HG03439 (cell line): ENCODE measurements around the gene PPP2R2C.

Experiments used
- ATAC-seq: cut with Tn5 transposase; IDR thresholded peaks from one replicate; pipeline ENCODE4 v1.9.1; 2021; ENCODE audit warnings: mild to moderate bottlenecking, moderate library complexity; ENCODE audit not compliant: unreplicated experiment

PPP2R2C gene

GRCh38 chr4:6494431-6495295 lies 22.2 kb upstream of the PPP2R2C start:
- no peak for ATAC-seq

DNA sequence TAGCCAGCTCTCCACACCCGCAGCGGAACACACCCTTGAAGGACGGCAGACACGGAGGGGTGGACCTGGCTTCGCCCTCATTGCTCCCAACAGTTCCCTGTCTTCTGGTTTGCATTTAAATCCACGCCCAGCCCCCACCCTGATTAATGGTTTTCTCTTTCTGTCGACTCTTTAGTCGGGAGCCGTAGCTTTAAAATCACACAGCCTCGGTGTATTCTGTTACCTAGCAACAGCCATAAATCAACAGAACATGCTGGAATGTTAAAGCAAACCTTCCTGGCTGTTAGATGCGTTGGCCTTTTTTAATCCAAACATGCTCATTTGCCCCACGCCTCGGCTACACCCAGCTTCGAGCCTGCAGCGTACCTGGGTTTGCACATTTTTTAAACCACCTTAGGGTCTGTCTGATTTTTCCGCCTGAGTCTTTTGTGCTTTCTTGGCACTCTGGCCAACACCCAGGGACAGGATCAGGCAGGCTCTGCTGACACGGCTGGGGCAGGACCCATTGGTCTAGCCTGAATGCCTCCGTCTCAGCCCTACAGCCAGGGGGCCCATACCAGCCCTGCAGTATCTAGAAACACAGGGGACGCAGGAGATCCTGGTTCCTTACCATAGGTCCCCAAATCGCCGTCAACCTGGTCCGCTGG lies 21.4 kb upstream of the PPP2R2C start:
- no peak for ATAC-seq

- ATAC-seq: no peak
Observed at GRCh38 chr4:6492861-6493657, 20.6 kb upstream of the PPP2R2C start.

GRCh38 chr4:6492027-6492590 lies 19.7 kb upstream of the PPP2R2C start:
- no peak for ATAC-seq

DNA sequence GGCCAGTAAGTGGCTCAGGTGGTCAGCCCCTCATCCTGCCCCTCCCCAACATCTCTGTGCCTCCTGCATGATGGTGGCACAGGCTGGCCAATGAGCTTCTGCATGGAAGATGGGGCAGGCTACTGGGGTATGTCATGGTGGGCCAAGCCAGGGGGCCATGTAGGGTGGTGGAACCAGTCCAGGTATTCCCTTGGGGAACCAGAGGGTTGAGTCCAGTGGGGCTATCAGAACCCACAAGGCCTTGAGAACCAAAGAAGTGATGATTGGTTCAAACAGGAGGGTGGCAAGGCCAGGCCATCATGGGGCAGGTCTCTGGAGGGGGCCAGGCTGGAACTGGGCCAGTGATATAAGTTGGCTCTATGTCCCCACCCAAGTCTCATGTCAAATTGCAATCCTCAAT lies 18.8 kb upstream of the PPP2R2C start:
- no peak for ATAC-seq

- no peak for ATAC-seq
Observed at GRCh38 chr4:6489927-6490326, 17.5 kb upstream of the PPP2R2C start.

DNA sequence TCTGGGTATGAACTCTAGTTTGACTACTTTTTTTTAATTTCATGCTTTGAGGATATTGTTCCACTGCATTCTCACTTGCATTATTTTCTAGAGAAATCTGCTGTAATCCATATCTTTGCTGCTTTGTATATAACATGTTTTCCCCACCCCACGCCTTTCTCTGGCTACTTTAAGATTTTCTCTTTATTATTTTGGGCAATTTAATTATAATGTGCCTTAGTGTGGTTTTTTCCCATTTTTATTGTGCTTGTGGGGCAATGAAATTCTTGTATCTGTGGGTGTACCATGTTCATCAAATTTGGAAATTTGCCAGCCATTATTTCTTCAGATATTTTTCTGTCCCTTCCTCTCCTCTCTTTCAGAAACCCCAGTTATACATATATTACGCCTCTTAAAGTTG lies 15.1 kb upstream of the PPP2R2C start:
- no peak for ATAC-seq

DNA sequence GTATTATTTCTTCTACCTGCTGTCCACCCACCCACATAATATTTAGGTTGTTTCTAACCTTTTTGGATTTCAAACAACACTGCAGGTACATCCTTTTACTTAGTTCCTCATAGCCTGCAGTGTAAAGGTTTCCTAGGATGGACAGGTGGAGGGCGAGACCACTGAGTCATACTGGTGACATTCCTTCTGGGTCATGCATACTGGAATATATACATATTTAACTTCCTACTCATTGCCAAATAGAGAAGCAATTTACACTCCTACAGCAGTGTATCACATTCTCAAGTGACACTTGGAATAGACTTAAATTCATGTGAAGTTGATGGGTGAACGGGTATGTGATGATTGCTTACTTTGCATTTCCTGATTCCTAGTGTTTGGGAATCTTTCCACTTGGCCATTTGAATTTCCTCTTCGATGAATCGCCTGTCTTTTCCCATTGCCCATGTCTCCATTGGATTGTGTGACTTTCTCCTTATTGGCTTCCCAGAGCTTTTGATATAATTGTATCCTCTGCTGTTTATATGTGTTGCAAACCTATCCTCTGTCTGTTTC lies 8.2 kb upstream of the PPP2R2C start:
- no peak for ATAC-seq

DNA sequence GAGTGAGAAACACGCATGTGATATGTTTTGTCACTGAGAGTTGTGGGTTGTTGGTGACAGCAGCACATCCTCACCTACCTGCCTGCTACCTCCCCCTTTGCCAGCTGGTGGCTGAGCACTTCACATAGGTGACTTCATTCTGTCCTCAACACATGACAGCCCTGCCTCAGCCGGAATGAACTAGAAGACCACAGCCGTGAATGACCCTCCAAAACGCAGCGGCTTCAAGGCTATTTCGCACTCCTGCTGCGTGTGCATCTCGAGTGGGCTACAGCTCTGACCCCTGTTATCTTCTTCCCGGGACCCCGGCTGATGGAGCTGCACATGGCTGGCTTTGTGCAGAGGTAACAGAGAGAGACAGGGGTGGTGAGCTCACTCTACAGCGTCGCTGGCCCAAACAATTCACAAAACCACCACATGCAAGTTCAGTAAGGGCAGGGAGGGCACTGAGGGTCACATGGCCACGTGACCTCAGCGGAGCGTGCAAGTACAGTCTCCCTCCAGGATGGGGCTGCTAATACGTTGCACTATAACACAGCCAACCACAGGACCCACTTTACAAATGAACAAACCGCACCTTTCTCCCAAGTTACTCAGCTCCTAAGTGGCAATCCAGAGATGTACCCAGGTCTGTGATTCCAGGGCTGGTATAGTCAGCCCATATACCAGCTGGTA lies 6.3 kb upstream of the PPP2R2C start:
- no peak for ATAC-seq

GRCh38 chr4:6476893-6477292 lies 4.5 kb upstream of the PPP2R2C start:
- no peak for ATAC-seq

DNA sequence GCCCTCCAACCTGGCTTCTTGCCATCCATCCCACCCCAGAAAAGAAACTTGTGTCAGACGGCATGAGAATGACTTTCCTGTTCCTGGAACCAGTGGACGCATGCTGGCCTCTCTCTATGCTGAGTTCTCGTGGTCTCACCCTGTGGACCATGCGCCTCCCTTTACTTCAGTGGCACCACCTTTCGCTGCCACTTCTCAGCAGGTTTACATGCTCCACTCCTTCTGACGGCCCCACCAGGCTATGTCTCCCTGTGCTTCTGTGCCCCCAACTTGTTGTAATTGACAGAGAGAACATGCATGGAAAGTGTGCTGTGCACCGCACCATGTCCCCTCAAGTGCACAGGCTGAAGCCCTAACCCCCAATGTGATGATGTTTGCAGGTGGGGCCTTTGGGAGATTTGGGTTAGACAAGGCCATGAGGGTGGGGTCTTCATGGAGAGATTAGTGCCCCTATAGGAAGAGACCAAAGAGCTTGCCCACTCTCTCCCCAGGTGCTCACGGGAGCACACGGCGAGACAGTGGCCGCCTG lies 3.1 kb upstream of the PPP2R2C start:
- no peak for ATAC-seq

- ATAC-seq: no peak
Observed at GRCh38 chr4:6474705-6475457, 2.5 kb upstream of the PPP2R2C start.

- ATAC-seq: no peak
Observed at GRCh38 chr4:6474053-6474568, 1.7 kb upstream of the PPP2R2C start.

DNA sequence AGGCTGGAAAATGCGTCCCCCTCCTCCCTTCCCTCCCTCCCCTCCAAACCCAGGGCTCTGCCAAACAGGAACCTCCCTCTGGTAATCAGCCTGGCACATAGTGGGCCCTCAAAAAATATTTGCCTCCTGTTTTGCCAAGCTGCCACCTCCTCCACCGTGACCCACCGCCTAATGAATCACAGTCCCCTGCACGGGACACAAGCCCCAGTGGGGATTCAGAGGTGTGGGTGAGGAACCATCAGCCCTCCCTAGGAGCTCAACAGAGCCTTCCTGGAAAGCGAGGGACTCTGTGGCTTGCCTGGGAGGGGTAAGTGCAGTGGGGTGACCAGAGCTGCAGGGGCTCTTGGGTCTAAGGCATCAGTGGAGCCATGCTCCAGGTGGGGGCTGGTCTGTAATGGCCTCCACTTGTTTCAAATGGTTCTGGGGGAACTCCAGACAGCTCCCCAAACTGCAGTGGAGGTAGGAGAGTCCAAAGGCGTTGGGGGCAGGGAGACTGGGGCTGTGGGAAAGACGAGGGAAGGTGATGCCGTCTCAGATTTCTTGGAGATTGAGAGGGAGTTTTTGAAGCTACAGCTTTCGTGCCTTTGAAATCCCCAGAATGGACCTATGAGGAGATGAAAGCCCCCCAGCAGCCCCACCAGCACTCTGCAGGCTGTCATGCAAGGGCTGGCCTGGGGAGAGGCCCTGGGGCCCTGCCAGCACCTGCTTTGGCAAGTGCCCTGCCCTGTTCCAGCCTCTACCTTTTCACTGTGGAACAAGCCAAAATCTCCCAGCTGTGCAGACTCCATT lies 1.0 kb upstream of the PPP2R2C start:
- ATAC-seq: no peak

GRCh38 chr4:6472008-6472386 lies 417 bp downstream of the PPP2R2C start:
- no peak for ATAC-seq

GRCh38 chr4:6471307-6472007 lies 957 bp downstream of the PPP2R2C start:
- no peak for ATAC-seq

- no peak for ATAC-seq
Observed at GRCh38 chr4:6470502-6471306, 1.7 kb downstream of the PPP2R2C start.
